H1 (cell line): ENCODE data around the gene TNFSF12.

Source experiments
- CHD1 ChIP-seq: IDR thresholded peaks from 2 replicates; pipeline ENCODE4 v1.6.1; 2012; ENCODE audit warnings: low read depth, low read length, improper control_type of control experiment
- EZH2 ChIP-seq: fragments of 200-600 bp; sonication (generic); IDR thresholded peaks from 2 replicates; pipeline ENCODE4 v1.7.1; 2012; ENCODE audit warnings: low read depth, mild to moderate bottlenecking, moderate library complexity, low read length, inconsistent platforms; ENCODE audit not compliant: severe bottlenecking
- POLR2AphosphoS5 ChIP-seq: IDR thresholded peaks from 2 replicates; pipeline ENCODE4 v1.6.1; 2011; ENCODE audit warnings: low read depth, low read length
- RAD21 ChIP-seq, 2 experiments: IDR thresholded peaks in 1 of 2; conservative IDR thresholded peaks in 1 of 2; 2 replicates each; pipeline ENCODE4 v1.6.1; 2011; ENCODE audit warnings: low read depth in 2 of 2, low read length in 2 of 2, improper control_type of control experiment in 1 of 2, inconsistent platforms in 1 of 2, mild to moderate bottlenecking in 1 of 2, moderate library complexity in 1 of 2
- SIN3A ChIP-seq, 2 experiments: IDR thresholded peaks in 1 of 2; conservative IDR thresholded peaks in 1 of 2; 2 replicates each; pipeline ENCODE4 v1.6.1; 2011 to 2012; ENCODE audit warnings: low read length in 2 of 2, improper control_type of control experiment in 1 of 2, low read depth in 1 of 2, mild to moderate bottlenecking in 1 of 2
- SIRT6 ChIP-seq: IDR thresholded peaks from one replicate; pipeline ENCODE4 v1.7.1; 2012; ENCODE audit warnings: low read length, inconsistent platforms
- SIX5 ChIP-seq: IDR thresholded peaks from 2 replicates; pipeline ENCODE4 v1.6.1; 2011; ENCODE audit warnings: mild to moderate bottlenecking, low read depth, low read length
- SRF ChIP-seq: IDR thresholded peaks from 2 replicates; pipeline ENCODE4 v1.6.1; 2011; ENCODE audit warnings: mild to moderate bottlenecking, low read depth, low read length, moderate library complexity
- TAF1 ChIP-seq: IDR thresholded peaks from 2 replicates; pipeline ENCODE4 v1.6.1; 2011; ENCODE audit warnings: mild to moderate bottlenecking, low read depth, low read length
- TF ChIP-seq, protein P1 (sequence below), 3 experiments: IDR thresholded peaks; 1 replicate in 2 of 3; 2 replicates in 1 of 3; pipeline versions ENCODE4 v1.5.1 to v1.6.1; 2011; ENCODE audit warnings: low read length in 3 of 3, mild to moderate bottlenecking in 3 of 3, inconsistent platforms in 2 of 3, low read depth in 1 of 3, moderate library complexity in 1 of 3; ENCODE audit not compliant: insufficient read depth in 1 of 3; ENCODE audit errors: control extremely low read depth in 1 of 3

DNA sequence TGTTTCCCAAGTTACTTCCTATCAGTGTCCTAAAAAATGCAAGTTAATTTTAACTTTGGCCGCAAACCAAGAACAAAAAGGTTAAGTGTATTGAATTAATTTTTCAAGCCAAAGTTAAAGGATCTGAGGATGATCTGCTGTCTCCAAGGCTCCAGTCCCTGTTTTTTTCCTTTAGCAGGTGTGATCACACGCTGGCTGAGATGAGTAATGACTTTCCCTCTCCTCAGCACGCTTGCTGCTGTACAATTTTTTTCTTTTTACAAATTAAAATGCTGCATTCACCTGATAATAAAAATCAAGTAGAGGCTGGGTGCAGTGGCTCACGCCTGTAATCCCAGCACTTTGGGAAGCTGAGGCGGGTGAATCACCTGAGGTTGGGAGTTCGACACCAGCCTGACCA, 3.9 kb upstream of the TNFSF12 start:
- TF ChIP-seq SIRT6 (no peak), SRF (no peak), CHD1 (no peak), POLR2AphosphoS5 (no peak), EZH2 (no peak), RAD21 (IDR thresholded peaks at IDR 0.05 in 1 of 2, conservative IDR thresholded peaks at IDR 0.05 in 1 of 2; ENCODE audit: low read depth in 2 of 2, low read length in 2 of 2) (no peak), SIN3A (conservative IDR thresholded peaks at IDR 0.05 in 1 of 2, IDR thresholded peaks at IDR 0.05 in 1 of 2; ENCODE audit: low read depth in 1 of 2, low read length in 2 of 2) (no peak), TAF1 (no peak), SIX5 (no peak)
- TF ChIP-seq, protein P1, sequence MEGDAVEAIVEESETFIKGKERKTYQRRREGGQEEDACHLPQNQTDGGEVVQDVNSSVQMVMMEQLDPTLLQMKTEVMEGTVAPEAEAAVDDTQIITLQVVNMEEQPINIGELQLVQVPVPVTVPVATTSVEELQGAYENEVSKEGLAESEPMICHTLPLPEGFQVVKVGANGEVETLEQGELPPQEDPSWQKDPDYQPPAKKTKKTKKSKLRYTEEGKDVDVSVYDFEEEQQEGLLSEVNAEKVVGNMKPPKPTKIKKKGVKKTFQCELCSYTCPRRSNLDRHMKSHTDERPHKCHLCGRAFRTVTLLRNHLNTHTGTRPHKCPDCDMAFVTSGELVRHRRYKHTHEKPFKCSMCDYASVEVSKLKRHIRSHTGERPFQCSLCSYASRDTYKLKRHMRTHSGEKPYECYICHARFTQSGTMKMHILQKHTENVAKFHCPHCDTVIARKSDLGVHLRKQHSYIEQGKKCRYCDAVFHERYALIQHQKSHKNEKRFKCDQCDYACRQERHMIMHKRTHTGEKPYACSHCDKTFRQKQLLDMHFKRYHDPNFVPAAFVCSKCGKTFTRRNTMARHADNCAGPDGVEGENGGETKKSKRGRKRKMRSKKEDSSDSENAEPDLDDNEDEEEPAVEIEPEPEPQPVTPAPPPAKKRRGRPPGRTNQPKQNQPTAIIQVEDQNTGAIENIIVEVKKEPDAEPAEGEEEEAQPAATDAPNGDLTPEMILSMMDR (IDR thresholded peaks at IDR 0.05; ENCODE audit: control extremely low read depth in 1 of 3, insufficient read depth in 1 of 3, low read depth in 1 of 3, low read length in 3 of 3): no peak
